ENCODE measurements around the gene TINAGL1.

DNA sequence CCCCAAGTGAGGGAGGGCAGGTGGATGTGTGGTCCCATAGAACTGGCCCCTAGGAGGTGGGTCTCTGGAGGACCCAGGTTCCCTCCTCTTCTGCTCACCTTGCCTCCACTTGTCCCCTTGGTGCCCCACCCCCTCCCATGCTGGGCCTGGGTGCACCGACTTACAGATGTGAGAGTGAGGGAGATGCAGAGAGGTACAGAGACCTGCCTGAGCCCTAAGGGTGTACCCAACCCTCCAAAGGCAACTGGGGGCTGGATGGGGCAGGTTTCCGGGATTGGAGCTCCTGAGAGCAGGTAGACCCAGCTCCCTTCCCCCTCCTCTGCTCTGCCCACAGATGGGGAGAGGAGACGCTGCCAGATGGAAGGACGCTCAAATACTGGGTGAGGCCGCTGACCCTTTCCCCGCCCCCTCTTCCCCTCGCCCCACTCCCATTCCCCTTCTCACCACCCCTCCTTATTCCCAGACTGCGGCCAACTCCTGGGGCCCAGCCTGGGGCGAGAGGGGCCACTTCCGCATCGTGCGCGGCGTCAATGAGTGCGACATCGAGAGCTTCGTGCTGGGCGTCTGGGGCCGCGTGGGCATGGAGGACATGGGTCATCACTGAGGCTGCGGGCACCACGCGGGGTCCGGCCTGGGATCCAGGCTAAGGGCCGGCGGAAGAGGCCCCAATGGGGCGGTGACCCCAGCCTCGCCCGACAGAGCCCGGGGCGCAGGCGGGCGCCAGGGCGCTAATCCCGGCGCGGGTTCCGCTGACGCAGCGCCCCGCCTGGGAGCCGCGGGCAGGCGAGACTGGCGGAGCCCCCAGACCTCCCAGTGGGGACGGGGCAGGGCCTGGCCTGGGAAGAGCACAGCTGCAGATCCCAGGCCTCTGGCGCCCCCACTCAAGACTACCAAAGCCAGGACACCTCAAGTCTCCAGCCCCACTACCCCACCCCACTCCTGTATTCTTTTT is 10.3 kb downstream of the TINAGL1 start:
- TF ChIP-seq POLR2AphosphoS5 (IDR thresholded peaks at IDR 0.05; ENCODE audit: borderline replicate concordance, low read depth, low read length) (no peak), EZH2 (IDR thresholded peaks at IDR 0.05) (no peak)
